IgD-negative memory B cell (primary cell): ENCODE results near the gene FTCD. TPM values are rescaled to one million over a fixed set of nuclear protein-coding genes. Genes with fewer than 3 reads are reported as not detected.

Experiments
- H3K27ac Mint-ChIP-seq, 3 donors: one replicate each; pipeline ENCODE4 v1.8.0; 2020 to 2022; ENCODE audit warnings: mild to moderate bottlenecking in 3 of 3, mixed read lengths in 3 of 3, moderate library complexity in 1 of 3
- H3K27me3 Mint-ChIP-seq: one replicate; pipeline ENCODE4 v1.8.0; 2021; ENCODE audit warnings: mixed read lengths
- H3K36me3 Mint-ChIP-seq: one replicate; pipeline ENCODE4 v1.8.0; 2020; ENCODE audit warnings: mild to moderate bottlenecking, mixed read lengths
- H3K4me1 Mint-ChIP-seq, 3 donors: one replicate each; pipeline ENCODE4 v1.8.0; 2020 to 2022; ENCODE audit warnings: mixed read lengths in 3 of 3, mild to moderate bottlenecking in 1 of 3
- H3K4me3 Mint-ChIP-seq, 4 donors: one replicate each; pipeline ENCODE4 v1.8.0; 2020 to 2022; ENCODE audit warnings: mild to moderate bottlenecking in 4 of 4, mixed read lengths in 4 of 4, moderate library complexity in 3 of 4
- H3K9me3 Mint-ChIP-seq, 3 donors: one replicate each; pipeline ENCODE4 v1.8.0; 2020 to 2021; ENCODE audit warnings: mixed read lengths in 3 of 3, mild to moderate bottlenecking in 1 of 3
- polyA plus RNA-seq: library from polyadenylated mRNA; unstranded; fragments of 300-500 nt; fragmentation: Illumina TruSeq; gene quantifications from one replicate; pipeline ENCODE4 v1.2.3, GENCODE V29; 2021

FTCD gene
- polyA plus RNA-seq, 1 donor from 2014 or later: not detected

DNA sequence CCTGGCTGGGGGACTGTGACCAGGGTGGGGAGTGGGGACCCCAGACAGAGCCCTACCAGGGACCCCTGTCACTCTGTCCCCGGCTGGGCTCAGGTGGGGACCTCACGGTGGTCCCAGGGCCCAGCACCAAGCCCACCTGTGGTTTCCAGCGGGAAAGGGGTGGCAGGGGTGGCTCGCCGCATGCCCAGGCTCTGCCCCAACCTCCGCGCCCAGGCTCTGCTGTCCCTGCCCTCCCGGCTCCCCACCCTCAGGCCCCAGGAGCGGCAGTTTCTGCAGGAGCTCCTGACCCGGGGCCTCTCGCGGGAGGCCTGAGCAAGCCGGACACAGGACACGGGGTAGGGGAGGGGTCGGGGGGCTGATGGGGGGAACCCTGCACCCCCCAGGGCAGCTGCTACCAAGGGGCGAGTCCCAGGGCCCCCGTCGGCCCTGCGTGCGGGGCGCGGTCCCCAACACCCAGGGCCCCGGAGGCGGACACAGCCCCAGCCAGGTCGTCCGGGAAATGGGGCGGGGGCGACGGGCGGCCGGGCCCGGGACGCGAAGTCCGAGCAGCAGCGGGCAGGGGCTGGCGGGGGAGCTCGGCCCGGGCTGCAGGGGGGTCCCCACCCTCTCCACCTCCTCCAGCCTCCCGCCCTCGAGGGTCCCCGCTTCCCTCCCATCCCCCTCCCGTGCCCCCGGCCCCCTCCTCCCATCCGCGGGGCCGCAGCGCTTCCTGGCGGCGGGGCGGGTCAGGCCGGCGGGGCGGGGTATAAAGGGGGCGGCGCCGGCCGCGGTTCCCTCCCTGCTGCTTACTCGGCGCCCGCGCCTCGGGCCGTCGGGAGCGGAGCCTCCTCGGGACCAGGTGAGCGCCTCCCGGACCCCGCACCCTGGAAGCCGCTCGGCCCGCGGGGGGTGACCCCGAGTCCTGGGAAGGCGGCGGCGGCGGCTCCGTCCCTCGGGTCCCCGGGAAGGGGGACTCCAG lies 57.8 kb downstream of the FTCD start, which contains the start of gene COL6A2:
Gene COL6A2 (plus strand): TSS at position 777 of the 958 bp plus-strand sequence.
- peak within 1 kb of the TSS in 1 of 3 donors; percentile 89 for H3K27ac Mint-ChIP-seq
- peaks cover 0 to 10% (median 9%) of the 10 kb centered on the region in 3 donors for H3K9me3 Mint-ChIP-seq
- H3K4me1 Mint-ChIP-seq: no peaks in the 10 kb centered on the region
- no peaks in the 10 kb centered on the region for H3K36me3 Mint-ChIP-seq
- H3K4me3 Mint-ChIP-seq: peak within 1 kb of the TSS in 3 of 4 donors; percentile 60 to 81 (median 68)
- peaks cover 28% of the 10 kb centered on the region for H3K27me3 Mint-ChIP-seq

DNA sequence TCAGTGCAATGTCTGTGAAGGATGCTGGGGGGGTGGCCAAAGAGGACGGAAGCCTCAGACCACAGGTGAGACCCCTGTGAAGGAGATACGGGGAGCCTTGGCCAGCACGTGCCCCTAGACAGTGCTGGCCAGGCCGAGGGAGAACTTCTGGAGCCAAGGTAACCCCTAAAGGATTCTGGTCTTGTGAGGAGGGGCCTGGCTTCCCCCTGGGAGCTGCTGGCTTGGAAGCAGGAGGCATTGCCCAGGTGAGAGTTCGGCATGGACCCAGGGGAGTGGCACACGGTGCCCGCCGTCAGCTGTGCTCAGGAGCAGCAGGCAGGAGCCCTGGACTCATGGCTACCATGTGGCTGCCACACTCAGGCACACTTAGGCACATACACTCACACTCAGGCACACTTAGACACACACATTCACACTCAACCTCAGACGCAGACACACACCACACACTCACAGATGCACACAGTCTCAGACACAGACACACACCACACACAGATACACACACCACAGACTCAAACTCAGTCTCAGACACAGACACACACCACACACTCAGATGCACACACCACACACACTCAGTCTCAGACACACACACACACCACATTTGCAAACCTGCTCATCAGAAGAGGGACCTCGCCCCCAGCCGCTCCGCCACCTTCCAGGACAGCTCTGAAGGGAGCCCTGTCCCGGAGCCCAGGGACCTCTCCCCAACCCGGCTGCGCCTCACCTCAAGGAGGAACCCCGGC lies 58.6 kb downstream of the FTCD start:
- peak overlapping the region in 1 of 3 donors; percentile 89 for H3K27ac Mint-ChIP-seq
- no peaks in the 10 kb centered on the region for H3K4me1 Mint-ChIP-seq
- peak overlapping the region in 3 of 4 donors; percentile 33 to 81 (median 68) for H3K4me3 Mint-ChIP-seq
- peaks cover 0 to 7% (median 2%) of the 10 kb centered on the region in 3 donors for H3K9me3 Mint-ChIP-seq
- no peaks in the 10 kb centered on the region for H3K36me3 Mint-ChIP-seq
- peaks cover 28% of the 10 kb centered on the region for H3K27me3 Mint-ChIP-seq

DNA sequence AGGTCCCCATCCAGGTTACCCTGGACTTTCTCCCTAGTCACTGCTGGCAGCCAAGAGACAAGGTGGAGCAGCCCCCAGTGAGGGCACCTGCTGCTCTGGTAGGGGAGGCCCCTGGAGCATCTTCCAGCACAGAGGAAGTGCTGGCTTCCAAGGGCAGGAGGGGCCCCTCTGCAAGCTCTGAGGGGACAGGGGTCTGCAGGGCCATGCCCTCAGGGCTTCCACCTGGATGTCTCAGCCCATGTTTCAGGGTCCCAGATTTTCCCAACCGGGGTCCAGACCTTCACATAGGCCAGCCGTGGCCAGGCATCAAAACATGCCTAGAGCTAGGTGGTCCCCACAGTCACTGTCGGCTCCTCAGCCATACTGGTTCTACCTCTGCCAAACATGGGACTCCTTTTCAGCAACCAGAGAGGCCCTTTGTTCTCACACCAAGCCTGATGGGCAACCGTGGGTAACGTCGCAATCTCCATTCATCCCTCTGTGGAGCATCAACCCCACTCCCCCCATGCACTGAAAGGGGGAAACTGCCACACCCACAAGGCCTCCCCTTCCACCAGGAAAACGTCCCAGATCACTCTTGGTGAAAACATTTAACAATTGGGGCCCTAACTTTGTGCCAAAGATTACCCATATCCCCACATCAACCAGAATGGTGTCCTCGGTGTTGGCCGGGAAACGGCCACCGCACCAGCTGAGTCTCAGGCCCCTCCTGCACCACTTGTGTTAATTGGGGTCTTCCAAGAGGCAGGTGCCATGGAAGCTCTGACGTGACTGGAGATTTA lies 59.4 kb downstream of the FTCD start:
- no peak overlapping the region for H3K27ac Mint-ChIP-seq
- peak overlapping the region in 1 of 4 donors; percentile 41 for H3K4me3 Mint-ChIP-seq
- H3K27me3 Mint-ChIP-seq: peaks cover 28% of the 10 kb centered on the region
- H3K36me3 Mint-ChIP-seq: no peaks in the 10 kb centered on the region
- H3K9me3 Mint-ChIP-seq: peaks cover 0 to 3% (median 2%) of the 10 kb centered on the region in 3 donors
- H3K4me1 Mint-ChIP-seq: no peaks in the 10 kb centered on the region

DNA sequence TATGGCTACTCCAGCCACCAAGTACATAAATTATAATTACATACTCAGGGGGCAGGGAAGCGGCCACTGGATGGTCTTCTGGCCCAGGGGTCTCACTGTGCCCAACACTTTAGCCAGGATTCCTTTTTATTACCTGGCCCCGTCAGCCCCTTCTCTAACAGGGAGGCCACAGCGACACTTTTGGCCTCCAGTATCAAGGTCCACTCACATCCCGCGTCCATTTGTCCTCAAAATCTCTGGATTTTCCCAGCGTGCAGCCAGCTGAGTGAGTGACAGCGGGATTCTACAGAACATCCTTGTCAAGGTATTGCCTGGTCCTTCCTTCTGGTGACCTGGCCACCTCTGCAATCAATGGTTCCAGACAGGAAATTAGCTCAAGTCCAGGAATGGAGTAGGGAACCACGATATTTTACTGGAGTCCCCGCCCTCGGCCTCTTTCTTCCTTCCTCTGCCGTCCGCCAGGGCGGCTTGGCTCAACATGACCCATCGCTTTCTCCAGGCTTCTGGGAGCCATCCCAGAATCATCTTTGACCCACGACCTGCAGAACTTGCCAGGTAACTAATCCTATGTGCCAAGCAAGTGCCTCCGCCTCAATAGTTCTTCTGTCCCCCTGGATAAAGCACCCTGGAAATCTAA lies 60.2 kb downstream of the FTCD start:
- peaks cover 2 to 6% (median 2%) of the 10 kb centered on the region in 3 donors for H3K9me3 Mint-ChIP-seq
- no peaks in the 10 kb centered on the region for H3K4me1 Mint-ChIP-seq
- no peak overlapping the region for H3K4me3 Mint-ChIP-seq
- no peaks in the 10 kb centered on the region for H3K36me3 Mint-ChIP-seq
- peaks cover 20% of the 10 kb centered on the region for H3K27me3 Mint-ChIP-seq
- no peak overlapping the region for H3K27ac Mint-ChIP-seq

DNA sequence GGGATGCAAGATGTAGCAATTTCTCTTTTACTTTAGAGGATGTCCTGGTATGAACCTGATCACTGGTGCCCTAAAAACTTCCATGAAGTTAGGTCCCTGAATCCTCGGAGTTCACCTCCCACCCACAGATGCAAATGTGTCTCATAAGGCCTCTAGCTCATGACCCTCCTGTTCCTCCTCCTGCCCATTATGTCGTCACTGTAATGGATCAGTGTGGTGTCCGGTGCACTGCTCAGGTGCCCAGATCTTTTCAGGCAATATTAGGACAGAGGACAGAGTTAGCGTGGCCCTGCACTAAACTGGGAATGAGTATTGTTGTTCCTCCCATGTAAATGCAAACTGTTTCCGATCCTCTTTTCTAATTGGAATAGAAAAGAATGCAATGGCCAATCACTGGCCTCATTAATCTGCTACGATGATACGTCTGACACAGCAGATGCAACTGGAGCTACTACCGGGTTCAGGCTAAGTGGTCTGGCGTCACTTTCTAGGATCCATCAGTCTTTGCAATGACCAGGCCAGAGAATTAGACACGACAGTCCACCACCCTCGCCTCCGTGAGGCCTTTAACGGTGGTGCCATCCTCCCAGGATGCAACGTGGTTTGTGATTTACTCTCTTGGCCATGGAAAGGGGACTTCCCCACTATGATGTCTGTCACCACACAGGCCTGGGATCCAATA lies 60.8 kb downstream of the FTCD start:
- Mint-ChIP-seq H3K27ac (no peak overlapping the region), H3K4me1 (no peaks in the 10 kb centered on the region), H3K27me3 (peaks cover 15% of the 10 kb centered on the region), H3K36me3 (no peaks in the 10 kb centered on the region), H3K4me3 (no peak overlapping the region), H3K9me3 (peaks cover 2 to 6% (median 4%) of the 10 kb centered on the region in 3 donors)

DNA sequence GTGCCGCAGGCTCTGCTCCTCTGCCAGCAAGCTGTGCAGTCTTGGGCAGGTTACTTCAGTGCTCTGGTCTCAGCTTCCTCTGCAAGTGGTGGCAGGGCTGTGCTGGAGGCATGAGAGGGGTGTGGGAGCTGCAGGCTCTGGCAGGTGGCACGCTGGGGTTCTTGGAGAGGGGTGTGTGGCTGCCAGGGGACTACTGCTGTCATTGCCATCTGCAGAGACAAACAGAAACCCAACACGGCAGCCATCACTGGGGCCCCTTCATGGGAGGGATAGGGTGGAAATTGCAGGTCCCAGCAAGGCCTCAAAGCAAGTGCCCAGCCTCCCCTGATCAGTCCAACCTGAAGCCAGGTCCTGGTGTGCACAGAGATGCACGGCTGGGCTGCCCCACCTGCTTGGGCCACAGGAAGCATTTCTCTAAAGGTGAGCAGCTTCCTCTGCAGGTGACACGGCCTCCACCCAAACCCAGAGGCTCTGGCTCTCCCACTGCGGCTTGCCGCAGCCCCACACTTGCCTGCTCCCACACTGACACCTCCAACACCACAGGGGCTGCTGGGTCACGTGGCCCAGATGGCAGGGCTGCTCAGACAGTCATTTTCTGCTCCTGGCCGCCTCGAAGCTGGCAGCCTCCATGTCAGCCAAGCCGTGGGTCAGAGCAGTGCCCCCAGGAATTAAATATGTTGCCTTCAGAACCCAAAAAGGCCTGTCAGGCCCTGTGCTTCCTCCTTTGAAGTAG lies 61.5 kb downstream of the FTCD start:
- Mint-ChIP-seq H3K4me3 (no peak overlapping the region), H3K9me3 (peaks cover 2 to 6% (median 5%) of the 10 kb centered on the region in 3 donors), H3K27ac (no peak overlapping the region), H3K36me3 (no peaks in the 10 kb centered on the region), H3K27me3 (peaks cover 12% of the 10 kb centered on the region), H3K4me1 (no peaks in the 10 kb centered on the region)

DNA sequence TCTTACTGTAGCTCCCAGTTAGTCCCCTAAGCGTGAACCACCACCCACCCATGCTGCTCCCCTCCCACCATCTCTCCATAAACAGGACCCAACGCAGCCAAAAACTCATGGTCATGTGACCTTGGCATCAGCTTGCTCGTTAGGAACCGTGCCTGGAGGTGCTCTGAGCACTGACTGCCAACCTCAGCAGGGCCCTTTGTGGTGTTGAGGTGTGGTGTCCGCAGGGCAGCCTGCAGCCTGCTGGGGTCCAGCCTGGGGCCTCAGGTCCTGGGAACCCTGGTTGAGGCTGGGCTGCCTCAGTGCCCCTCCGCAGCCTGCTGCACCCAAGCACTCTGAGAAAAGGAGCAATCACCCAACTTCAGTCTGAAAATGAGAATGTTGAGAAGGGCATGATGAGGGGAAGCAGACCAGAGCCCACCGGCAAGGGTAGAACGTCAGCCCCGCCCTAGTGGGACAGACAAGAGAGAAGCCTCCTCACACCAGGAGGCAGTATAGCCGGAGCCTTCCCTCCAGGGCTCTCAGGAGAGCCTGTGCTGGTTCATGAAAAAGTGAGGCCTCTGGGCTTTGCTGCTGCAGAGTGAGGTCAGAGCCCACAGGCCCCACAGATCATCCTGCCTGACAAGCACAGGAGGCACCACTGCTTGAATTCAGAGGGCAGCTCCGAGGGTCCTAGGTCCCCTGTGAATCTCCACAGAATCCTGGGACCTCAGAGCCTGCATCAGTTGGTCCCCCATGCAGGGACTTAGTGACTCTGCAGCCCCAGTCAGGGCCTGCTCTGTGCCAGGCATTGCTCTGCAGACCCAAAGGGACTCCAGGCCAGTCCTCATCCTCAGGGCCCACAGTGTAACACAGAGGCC lies 62.3 kb downstream of the FTCD start:
- no peaks in the 10 kb centered on the region for H3K36me3 Mint-ChIP-seq
- H3K9me3 Mint-ChIP-seq: peaks cover 5 to 13% (median 11%) of the 10 kb centered on the region in 3 donors
- no peaks in the 10 kb centered on the region for H3K4me1 Mint-ChIP-seq
- H3K27me3 Mint-ChIP-seq: peaks cover 12% of the 10 kb centered on the region
- H3K4me3 Mint-ChIP-seq: no peak overlapping the region
- no peak overlapping the region for H3K27ac Mint-ChIP-seq

DNA sequence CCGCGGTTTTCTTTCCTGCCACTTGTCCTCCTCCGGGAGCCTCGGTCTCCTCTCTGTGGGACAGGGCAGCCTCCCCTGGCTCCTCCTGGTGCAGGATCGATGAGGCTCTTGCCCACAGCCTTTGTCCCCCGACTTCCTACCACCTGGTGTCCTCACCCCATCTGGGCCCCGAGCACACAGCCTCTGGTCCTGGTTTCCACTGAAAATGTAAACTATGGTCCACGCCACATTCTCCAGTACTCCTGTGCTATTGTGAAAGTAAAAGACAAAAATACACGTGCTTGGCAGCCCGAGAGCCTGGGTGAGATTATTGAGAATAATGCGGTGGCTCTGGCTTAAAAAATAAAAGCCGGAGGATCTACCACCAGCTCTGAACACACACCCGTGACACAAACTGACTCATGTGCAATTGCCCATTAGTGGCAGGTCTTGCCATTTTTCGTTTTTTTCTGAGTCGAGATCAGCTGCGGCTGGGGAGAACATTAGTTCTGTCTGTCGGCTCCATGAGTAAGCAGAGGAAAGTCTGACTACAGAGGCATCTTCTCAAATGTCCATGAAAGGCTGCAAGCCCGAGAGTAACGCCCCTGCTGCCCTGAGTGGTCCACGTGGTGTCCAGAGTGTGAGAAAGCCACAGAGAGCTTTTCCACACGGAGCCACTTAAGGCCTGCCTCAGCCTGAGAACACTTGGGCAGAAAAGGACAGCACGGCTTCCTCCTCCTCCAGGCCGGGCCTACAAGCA lies 63.2 kb downstream of the FTCD start:
- H3K4me1 Mint-ChIP-seq: no peaks in the 10 kb centered on the region
- no peak overlapping the region for H3K27ac Mint-ChIP-seq

DNA sequence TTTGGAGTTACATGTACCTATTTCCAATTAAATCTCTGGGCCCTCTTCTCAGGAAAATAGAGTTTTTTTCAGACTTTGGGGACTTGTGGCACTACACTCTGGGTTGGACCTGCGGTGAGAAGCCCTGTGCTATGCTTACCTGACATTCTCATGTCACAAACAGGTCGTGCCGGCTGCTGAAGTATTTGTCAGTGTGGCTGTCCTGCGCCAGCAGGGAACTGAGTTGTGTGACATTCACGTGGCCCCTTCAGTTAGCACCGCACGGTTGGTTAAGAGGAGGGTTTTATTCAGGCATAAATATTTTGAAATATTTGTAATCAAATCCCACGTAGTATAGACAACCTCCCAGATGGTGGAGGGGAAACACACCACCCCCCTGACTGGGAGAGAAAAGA lies 63.8 kb downstream of the FTCD start:
- Mint-ChIP-seq H3K9me3 (peaks cover 8 to 21% (median 13%) of the 10 kb centered on the region in 3 donors), H3K27ac (peak overlapping the region in 1 of 3 donors; percentile 24), H3K4me3 (no peak overlapping the region), H3K4me1 (no peaks in the 10 kb centered on the region), H3K36me3 (no peaks in the 10 kb centered on the region), H3K27me3 (peaks cover 8% of the 10 kb centered on the region)

More for the DNA sequence above, 63.2 kb downstream of the FTCD start:
- no peaks in the 10 kb centered on the region for H3K36me3 Mint-ChIP-seq
- peaks cover 8 to 15% (median 12%) of the 10 kb centered on the region in 3 donors for H3K9me3 Mint-ChIP-seq
- no peak overlapping the region for H3K4me3 Mint-ChIP-seq
- peaks cover 12% of the 10 kb centered on the region for H3K27me3 Mint-ChIP-seq

DNA sequence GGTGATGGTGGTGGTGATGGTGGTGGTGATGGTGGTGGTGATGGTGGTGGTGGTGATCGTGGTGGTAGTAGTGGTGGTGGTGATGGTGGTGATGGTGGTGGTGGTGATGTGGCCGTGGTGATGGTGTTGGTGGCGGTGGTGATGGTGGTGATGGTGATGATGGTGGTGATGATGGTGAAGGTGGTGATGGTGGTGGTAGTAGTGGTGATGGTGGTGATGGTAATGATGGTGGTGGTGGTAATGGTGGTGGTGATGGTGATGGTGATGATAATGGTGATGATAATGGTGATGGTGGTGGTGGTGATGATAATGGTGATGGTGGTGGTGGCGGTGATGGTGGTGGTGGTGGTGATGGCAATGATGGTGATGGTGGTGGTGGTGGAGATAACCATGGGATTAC lies 64.3 kb downstream of the FTCD start:
- H3K27ac Mint-ChIP-seq: no peak overlapping the region
- peaks cover 8 to 21% (median 16%) of the 10 kb centered on the region in 3 donors for H3K9me3 Mint-ChIP-seq
- H3K36me3 Mint-ChIP-seq: no peaks in the 10 kb centered on the region
- no peaks in the 10 kb centered on the region for H3K4me1 Mint-ChIP-seq
- H3K4me3 Mint-ChIP-seq: no peak overlapping the region
- H3K27me3 Mint-ChIP-seq: peaks cover 5% of the 10 kb centered on the region

DNA sequence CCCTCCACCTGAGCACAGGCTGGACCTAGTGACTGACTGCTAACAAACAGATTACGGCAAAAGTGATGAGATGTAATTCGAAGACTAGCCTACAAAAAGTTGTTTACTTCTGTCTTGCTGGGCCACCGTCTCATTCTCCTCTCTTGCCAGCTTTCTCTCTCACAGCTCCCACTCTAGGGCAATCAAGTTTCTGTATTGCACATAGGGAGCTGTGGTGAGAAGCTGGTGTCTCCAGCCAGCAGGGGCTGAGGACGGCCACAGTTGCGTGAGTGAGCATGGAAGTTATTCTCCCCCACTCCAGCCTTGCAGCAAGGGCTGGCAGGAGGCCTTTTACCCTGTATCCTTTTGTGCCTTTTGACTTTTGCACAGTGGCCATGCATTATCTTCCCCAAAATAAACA lies 66.1 kb downstream of the FTCD start:
- H3K36me3 Mint-ChIP-seq: no peaks in the 10 kb centered on the region
- H3K9me3 Mint-ChIP-seq: peaks cover 8 to 21% (median 16%) of the 10 kb centered on the region in 3 donors
- H3K4me1 Mint-ChIP-seq: no peaks in the 10 kb centered on the region
- no peaks in the 10 kb centered on the region for H3K27me3 Mint-ChIP-seq
- H3K27ac Mint-ChIP-seq: no peak overlapping the region
- no peak overlapping the region for H3K4me3 Mint-ChIP-seq

DNA sequence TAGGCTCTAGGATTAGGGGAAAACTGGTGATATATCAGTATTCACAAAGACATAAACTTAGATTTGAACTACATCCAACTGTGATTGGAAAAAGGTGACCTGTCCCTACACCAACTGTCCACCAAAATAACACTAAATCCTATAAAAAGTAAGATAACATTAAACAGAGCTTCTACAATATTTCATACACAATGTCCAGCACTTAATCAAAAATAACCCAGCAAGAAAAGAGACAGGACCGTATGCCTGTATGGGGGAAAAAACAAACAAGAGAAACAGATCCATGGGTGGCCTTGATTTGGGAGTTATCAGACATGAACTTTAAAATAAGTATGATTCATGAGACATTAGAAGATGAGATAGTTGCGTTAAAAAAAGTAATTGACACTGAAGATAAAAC lies 67.2 kb downstream of the FTCD start:
- peak overlapping the region in 1 of 3 donors; percentile 51 for H3K27ac Mint-ChIP-seq
- H3K4me1 Mint-ChIP-seq: no peaks in the 10 kb centered on the region

More for the DNA sequence above, 67.2 kb downstream of the FTCD start:
- no peak overlapping the region for H3K4me3 Mint-ChIP-seq
- no peaks in the 10 kb centered on the region for H3K27me3 Mint-ChIP-seq
- no peaks in the 10 kb centered on the region for H3K36me3 Mint-ChIP-seq
- peaks cover 8 to 21% (median 16%) of the 10 kb centered on the region in 3 donors for H3K9me3 Mint-ChIP-seq
